ENCODE measurements around the gene TIAM2. TPM values are rescaled to one million over a fixed set of nuclear protein-coding genes. Genes with fewer than 3 reads are reported as not detected.
A peak's percentile ranks its signal among the peaks of the same experiment; 100 is the strongest.

The TIAM2 gene
- total RNA-seq, 1 donor from 2014 or later: 10.6 TPM

DNA sequence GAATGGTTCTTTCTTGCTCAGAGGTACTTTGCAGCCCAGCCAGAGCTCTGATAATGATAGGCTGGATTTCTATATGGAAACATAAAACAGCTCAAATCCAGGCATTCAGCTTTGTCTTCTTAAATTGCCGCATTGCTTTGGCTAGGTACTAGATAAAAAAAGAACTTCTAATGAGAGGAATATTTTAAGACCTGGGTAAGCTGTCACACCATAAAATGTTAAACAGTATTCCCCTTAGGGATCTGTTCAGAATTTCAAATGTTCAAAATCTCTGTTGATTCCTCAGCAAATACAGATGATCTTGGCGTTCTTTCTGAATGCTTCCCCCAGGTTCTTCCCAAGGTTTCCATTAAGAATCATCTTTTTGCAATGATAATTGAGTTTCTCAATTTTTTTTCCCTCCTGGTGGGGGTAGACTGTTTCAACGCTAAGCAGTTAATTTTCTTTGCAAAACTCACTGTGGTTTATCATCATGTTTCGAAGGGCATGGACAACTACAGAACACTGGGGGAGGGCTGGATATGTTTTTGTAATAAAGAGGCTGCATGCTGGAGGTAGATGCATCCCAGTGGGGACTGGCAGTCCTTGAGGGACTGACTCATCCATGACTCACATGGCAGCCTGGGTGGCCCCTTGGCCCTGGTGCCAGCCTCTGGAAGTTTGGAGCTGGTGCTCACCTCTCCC is 31.0 kb downstream of the TIAM2 start:
- DNase-seq: peak; percentile 64

DNA sequence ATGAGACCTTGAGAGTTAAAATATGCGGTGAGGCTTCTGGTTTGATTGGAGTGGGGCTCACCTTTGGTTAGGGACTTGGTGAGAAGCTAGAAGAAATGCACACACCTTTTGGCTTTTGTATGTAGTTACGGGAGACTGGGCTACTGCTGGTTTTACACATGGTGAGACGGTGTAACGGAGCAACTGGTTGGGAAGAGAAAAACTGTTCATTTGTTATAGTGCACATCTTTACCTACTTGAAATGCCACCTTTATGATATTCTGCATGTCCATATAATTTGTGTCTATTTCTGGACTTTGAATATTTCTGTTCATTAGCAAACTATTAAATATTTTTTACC is 31.6 kb downstream of the TIAM2 start:
- DNase-seq: no peak

DNA sequence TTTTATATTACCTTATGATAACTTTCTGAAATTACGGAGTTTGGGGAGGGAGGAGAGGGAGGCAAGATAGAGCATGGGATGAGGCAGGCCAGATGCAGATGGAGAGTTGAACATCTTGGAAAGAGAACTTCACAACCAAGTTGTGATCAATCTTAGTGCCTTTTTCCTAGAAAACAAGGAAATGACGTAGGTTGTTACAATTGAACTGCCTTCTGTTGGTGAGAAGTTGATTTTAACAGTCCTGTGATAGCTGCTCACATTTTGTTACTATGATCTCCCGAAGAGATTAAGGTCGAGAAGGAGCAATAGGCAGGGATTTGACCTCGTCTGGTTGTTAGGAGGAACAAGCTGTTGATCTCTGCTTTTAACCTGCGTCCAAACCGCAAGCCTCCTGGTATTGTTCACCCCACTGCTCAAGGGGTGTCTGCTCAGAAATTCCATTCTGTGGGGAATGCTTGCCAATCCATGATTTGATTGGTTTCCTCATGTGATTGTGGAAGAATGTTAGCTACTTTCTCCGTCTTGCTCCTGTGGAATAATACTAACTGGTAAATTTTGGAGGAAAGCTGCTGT is 35.1 kb downstream of the TIAM2 start:
- DNase-seq: peak; percentile 72

DNA sequence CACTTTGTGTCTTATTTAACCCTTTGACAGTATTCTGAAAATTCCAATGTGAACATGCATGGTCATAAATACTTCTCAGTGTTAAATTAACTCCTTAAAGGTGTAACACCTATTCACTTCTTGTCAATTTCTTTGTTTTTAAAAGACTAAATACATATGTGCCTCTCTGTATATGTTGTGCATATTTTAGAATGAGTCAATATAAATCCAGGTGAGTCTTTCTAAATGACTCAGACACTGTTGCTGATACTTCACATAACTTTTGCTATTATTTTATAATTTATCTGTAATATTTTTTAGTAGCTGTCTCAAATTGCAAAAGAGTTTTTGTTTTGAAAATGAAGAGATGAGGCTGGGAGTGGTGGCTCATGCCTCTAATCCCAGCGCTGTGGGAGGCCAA is 36.0 kb downstream of the TIAM2 start:
- no peak for DNase-seq

DNA sequence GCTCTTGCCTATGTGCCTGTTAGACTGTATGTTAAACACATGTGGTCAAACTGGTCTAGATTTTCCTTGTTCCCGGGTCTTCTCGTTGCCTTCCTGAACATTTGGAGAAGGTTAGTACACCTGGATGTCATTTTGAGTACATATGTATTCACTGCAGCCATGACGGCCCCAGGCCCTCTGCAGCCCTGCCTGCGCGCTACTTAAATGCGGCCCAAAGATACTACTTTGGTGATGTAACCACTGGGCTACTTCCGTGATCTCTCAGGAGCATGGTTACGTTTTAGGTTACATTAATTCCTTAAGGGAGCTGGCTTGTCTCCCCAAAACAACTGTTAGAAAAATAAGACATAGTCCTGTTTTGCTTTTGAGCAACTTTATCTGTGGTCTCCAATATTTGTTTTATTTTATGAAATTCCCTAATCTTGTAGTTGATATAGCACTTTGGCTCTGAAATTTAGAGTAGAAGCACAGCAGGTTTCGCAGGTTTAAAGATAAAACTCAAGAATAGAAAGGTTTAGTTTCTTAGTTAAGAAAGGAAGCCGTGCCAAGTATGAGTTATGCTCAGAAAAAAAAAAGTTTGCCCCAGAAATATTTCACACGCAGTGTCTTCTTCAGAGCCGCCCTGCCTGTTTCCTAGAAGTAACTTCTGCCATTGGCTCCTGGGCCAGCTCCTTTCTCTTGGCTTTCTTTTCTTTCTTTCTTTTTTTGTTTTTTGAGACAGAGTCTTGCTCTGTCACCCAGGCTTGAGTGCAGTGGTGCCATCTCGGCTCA is 38.1 kb downstream of the TIAM2 start:
- no peak for DNase-seq

DNA sequence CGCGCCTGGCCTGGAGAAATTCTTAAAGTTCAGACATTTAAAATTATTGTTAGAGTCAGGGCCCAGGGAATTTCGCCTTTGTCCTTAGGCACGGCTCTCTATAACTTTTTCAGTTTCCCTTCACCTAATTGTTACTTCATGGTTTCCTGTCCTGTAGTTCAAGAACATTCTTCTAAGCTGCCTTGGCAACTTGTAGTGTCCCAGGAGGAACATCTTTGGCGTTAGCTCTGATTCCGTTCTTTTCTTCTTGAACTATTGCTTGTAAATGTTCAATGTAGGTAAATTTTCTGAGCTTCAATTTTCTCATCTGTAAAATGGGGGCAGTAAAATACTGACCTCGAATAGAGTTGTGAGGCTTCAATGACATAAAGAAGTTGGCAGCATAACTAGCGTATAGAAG is 41.8 kb downstream of the TIAM2 start:
- DNase-seq: no peak

DNA sequence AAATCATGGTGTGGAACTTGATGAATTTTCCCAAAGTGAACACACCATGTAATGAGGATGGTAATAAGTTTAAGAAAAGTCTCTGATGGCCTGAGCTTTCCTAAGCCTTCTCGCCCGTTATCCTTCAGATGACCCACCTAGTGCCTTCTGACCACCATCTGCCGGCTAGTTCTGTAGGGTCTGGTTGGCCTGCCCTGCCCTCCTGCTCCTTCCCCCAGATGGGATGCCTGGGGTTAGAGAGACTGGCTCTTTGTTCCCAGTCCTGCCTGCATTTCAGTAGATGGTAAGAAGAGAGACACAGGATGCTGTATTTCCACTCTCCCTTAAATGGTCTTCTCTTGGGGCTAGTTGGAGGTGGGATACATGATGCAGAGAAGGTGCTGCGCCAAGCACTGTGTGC is 43.0 kb downstream of the TIAM2 start:
- DNase-seq: no peak

DNA sequence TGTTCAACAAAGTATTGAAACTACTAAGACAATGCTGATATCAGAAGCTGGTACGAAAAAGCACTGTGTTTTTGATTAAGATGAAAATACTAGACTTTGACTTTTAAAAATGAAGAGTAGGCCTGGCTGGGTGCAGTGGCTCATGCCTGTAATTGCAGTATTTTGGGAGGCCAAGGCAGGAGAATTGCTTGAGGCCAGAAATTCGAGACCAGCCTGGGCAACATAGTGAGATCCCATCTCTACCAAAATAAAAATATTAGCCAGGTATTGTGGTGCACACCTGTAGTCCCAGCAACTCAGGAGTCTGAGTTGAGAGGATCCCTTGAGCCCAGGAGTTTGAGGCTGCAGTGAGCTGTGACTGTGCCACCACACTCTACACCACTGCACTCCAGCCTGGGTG is 43.4 kb downstream of the TIAM2 start:
- no peak for DNase-seq

DNA sequence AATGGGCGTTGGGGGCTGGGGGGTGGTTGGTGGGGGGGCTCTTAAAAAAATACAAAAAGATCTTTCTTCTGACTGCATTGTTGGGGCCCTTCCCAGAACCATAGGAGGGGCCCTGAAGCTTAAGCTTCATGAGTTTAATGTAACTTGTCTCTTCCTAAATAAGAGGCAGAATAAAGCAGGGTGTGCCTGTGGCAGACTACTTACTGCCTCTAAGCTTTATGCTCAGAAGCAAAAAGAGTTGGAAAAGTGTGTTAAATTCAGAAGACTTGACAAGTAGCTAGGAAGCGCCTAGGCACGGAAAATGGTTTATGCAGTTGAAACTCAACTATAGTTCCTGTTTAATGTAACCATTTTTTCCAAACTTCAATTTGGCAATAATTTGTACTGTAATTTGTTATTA is 44.5 kb downstream of the TIAM2 start:
- no peak for DNase-seq

DNA sequence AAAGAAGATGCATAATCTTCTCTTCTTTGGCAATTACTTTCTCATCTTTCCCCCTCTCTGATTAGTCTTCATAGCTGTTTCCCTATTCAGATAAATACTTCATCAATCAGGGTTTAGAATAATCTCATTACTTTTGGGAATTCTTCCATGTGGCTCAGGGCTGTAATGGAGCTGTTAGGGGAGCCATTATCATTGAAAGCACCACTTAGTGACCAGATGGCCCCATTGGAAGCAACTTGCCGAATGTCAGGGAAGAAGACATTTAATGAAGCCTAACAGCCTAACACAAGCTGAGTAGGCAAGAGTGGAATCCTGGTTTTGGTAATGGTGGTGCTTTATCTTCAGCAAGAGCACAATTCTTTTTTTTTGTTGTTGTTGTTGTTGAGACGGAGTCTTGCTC is 45.0 kb downstream of the TIAM2 start:
- no peak for DNase-seq

DNA sequence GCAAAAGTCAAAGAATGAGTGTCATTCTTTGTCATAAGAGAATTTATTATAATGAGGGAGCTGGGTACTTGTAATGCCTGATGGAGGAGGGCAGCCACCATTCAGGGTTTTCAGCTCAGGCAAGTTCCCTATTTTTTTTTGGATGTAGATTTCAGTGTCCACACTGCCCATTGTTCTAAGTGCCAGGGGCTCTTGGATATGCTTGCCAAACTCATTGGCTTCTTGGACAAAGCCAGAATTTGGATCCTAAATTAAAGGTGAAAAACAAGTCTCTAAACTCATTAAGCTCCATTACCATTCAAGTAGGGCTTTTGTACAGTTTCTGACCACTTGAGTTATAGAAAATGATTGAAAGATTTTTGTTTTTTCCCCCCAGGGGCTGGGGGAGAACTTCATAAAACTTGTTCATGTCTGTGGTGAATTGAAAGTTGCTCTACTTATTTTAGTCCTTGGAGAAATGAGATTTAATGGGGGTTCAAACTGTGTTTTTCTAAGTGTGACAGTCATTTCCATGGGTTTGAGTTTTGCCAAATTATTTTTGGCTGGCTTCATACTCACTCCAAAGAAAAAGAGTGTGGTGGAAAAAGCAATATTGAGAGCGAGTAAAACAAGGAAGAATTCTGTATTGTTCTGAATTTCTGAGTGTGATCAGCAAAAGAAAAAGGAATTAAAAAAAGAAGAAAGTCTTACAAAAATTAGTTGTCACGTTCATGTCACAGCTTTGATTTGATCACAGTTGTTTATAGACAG is 46.0 kb downstream of the TIAM2 start:
- DNase-seq: no peak

DNA sequence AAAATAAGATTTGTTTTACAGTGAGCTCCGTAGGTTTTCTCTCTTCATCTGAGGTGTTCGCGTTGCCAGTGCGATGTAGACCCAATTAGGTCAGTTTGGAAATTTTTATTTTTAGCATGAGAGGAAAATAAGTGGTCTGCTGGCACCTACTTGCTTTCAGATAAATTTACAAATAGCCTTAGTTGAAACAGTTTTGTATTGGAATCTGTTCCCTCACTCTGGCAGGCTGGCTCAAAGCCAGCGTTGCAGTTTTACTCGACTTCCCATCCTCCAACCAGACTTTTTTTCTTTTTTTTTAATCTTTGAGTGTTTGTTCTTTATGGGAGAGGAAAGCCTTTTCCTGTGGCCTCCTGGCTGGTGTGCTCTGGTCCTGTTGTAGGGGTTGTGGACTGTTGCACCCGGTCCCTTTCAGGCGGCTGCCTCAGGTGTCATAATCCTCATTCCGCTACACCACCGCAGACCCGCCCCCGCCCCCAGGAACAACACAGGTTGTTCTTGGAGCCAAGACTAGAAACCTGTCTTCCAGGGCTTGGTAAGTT is 46.7 kb downstream of the TIAM2 start:
- peak; percentile 45 for DNase-seq

DNA sequence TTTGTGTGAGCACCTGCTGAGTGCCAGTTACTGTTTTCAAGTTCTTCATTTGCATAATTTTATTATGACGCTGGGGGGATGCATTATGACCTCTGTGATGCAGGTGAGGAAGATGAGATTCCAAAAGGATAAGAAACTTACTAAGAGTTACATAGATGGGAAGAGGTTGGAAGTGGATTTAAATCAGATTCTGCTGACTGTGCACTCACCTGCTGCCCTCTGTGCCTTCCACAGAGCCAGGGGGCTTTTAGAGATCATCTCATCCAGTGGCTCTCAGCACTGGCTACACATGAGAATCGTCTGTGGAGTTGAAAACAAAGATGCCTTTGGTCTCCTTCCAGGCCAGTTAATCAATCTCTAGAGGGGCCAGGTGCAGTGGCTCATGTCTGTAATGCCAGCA is 47.9 kb downstream of the TIAM2 start:
- DNase-seq: no peak

DNA sequence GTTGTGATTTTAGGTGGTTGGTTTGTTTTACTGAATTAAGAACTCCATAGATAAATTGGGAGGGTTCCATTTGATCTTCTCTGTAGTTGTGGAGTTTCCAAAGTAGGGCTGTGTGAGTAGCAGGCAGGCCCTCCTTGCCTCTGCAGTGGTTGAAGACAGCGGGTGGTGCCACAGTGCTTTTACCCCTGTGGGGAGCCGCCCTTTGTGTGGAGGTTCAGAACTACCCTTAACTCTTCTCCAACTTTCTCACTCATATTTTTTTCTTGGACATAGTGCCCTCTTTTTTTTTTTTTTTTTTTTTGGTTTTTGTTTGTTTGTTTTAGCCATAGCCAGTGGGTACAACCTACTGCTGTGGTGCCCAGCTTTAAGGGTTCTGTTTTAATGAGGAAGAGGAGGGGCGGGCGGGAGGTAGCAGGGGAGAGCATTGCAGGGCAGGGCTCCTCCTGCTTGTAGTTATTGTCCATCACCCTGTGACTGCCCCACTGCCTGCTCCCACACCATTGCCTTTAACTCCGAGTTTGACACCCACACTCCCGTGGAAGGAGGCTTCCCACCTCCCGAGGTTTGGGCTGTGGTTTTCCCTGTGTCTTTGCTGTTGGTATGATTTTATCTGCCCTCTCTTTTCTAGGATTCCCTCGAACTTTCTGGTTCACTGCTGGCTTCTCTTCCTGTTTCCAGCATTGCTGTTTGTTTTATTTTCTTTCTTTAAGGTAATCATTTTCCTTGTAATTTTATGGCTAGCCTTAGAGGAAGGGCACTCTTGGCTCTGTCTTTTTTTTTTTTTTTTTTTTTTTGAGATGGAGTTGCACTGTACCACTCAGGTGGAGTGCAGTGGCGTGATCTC is 50.7 kb downstream of the TIAM2 start:
- DNase-seq: no peak

DNA sequence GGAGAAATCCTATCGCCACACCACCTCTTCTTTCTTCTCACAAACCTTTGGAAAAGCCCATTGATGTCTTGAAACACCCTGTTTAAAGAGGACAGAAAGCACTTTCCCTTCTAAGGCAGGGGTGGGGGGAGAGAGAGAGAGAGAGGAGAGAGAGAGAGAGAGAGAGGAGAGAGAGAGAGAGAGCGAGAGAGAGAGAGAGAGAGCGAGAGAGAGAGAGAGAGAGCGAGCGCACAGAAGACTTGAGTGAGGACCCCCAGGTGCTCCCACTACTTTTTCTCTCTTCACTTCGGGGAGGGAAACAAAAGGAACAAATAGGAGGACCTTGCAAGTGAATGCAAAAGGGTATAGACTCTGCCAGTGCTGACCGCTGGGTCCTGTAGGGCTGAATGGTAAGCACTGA is 52.4 kb downstream of the TIAM2 start:
- no peak for DNase-seq

DNA sequence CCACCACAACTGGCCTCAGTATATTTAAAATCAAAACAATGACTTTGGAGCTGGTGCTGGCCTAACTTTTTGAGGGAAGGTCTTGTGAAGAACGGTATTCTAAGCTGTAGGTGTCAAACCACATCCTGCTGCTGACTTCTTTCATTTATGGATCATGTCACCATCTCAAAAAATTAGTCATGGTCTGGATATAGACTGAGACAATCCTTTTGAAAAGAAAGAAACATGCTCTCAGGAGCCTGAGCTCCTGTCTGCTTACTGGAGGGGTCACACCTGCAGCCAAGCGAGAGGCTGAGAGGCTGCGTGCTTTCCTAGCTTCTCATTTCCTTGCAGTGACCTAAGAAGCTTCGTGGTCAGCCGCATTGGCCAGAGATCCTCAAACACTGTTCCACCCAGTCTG is 55.2 kb downstream of the TIAM2 start:
- peak; percentile 32 for DNase-seq

DNA sequence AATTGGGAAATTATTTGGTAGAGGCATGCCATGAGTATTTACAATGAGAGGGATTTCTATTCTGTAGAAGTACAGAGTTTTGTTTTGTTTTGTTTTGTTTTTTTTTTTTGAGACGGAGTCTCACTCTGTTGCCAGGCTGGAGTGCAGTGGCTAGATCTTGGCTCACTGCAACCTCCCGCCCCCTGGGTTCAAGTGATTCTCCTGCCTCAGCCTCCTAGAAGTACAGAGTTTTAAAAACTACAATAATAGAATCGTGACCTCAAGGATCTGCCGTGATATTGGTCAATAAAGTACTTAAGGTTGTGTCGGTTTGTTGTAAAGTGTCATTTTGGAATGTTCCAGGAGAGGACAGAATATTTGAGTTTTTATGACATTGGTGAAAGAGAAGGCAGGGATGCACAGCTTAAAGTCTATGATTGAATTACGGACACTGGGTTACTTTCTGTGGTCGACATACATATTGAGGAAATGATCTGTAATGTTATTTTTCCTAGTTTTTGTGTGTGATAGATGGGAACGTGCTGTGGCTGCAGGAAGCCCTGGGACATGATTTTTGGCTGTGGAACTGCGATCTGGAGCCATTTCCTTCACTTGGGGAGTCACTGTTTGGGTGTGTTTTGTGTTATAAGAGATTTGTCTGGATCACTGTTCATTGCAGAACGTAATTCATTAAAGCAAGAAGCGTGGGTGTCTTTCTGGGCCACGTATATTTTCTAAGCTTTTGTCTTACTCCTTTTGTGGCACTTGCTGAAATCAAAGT is 59.6 kb downstream of the TIAM2 start:
- peak; percentile 45 for DNase-seq

DNA sequence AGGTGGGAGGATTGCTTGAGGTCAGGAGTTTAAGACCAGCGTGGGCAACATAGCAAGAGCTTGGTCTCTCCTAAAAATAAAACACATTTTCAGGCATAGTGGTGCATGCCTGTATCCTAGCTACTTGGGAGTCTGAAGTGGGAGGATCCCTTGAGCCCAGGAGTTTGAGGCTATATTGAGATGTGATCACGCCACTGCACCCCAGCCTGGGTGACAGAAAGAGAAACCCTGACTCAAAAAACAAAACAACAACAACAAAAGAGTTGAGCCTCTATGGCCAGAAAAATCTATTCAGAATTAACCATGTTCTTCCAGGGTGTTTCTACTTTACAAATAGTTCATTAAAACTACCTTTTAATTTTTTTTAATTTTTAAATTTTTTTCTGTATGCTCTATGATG is 60.6 kb downstream of the TIAM2 start:
- no peak for DNase-seq

DNA sequence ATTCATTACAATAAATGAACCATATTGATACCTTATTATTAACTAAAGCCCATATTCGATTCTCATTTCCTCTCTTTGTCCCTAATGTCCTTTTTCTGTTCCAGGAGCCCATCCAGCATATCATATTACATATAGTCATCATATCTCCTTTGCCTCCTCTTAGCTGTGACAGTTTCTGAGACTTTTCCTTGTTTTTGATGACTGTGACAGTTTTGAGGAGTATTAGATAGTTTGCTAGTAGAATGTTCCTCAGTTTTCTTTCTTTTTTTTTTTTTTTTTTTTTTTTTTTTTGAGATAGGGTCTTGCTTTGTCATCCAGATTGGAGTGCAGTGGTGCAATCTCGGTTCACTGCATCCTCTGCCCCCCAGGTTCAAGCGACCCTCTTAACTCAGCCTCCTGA is 61.6 kb downstream of the TIAM2 start:
- DNase-seq: no peak

DNA sequence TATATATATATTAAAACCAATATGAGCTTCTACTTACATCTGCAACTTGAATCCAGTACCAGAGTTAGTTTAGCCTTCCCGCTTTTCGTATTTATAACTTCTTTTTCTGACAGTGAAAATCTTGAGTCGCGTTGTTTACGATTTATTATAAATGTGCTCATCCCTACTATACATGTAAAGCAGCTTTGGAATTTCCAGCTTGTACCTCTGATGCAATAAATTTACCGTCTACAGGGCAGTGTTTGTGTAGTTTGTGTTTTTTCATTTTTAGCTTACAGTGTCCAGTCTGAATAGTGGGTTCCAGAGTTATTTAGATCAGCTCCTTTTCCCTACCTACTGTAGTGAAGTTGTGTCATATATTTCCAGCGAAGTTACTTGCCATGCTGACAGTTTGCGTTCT is 66.3 kb downstream of the TIAM2 start:
- no peak for DNase-seq

DNA sequence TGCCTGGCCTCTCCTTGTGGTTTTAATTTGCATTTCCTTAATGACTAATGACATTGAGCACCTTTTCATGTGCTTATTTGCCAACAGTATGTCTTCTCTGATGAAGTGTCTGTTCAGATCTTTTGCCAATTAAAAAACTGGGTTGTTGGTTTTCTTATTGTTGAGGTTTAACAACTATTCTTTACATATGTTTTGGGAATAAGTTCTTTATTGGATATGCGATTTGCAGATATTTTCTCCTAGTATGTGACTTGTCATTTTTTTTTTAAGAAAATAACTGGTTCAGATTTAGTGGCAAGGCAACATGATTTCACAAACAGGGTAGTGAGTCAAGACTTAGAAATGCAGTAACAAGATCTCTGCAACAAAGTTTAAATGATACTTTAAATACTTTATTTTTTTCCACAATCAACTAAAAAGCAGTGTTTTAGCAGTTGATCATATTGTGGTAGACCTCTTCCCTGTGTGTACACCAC is 67.8 kb downstream of the TIAM2 start:
- DNase-seq: no peak
